IMR-90 (cell line): ENCODE data around the gene ZSCAN31.

Experiments used
- BHLHE40 ChIP-seq: fragments of 150-350 bp; IDR thresholded peaks from 2 replicates; pipeline ENCODE4 v1.6.1; 2016; ENCODE audit warnings: mild to moderate bottlenecking, low read depth, low read length
- CEBPB ChIP-seq: IDR thresholded peaks from 2 replicates; pipeline ENCODE4 v1.6.1; 2012; ENCODE audit warnings: low read depth, low read length, improper control_type of control experiment
- CHD1 ChIP-seq: IDR thresholded peaks from 2 replicates; pipeline ENCODE4 v1.6.1; 2012; ENCODE audit warnings: low read depth, low read length, improper control_type of control experiment
- MAFK ChIP-seq: IDR thresholded peaks from 2 replicates; pipeline ENCODE4 v1.6.1; 2012; ENCODE audit warnings: low read depth, low read length, improper control_type of control experiment
- MAZ ChIP-seq: IDR thresholded peaks from 2 replicates; pipeline ENCODE4 v1.6.1; 2012; ENCODE audit warnings: low read depth, mild to moderate bottlenecking, low read length, improper control_type of control experiment, moderate library complexity, borderline replicate concordance
- MXI1 ChIP-seq: IDR thresholded peaks from 2 replicates; pipeline ENCODE4 v1.6.1; 2012; ENCODE audit warnings: low read depth, mild to moderate bottlenecking, low read length, moderate library complexity, borderline replicate concordance
- POLR2A ChIP-seq: IDR thresholded peaks from 2 replicates; pipeline ENCODE4 v1.6.1; 2012; ENCODE audit warnings: mild to moderate bottlenecking, low read depth, low read length
- RAD21 ChIP-seq: IDR thresholded peaks from 2 replicates; pipeline ENCODE4 v1.6.1; 2012; ENCODE audit warnings: low read length, improper control_type of control experiment
- RCOR1 ChIP-seq: IDR thresholded peaks from 2 replicates; pipeline ENCODE4 v1.6.1; 2012; ENCODE audit warnings: mild to moderate bottlenecking, low read length, improper control_type of control experiment; ENCODE audit not compliant: insufficient replicate concordance
- RFX5 ChIP-seq: IDR thresholded peaks from 2 replicates; pipeline ENCODE4 v1.8.0; 2012; ENCODE audit warnings: low read depth, mild to moderate bottlenecking, low read length, moderate library complexity
- SMC3 ChIP-seq: fragments of 150-350 bp; IDR thresholded peaks from 2 replicates; pipeline ENCODE4 v1.6.1; 2016; ENCODE audit warnings: low read depth, mild to moderate bottlenecking, antibody characterized with exemption, low read length, moderate library complexity
- TF ChIP-seq, protein P1 (sequence below): conservative IDR thresholded peaks from 2 replicates; pipeline ENCODE4 v1.5.1; 2012; ENCODE audit warnings: mild to moderate bottlenecking, low read depth, low read length, improper control_type of control experiment
- TF ChIP-seq, protein P2 (sequence below): fragments of 150-350 bp; IDR thresholded peaks from 2 replicates; pipeline ENCODE4 v1.6.1; 2017; ENCODE audit warnings: mild to moderate bottlenecking, antibody characterized with exemption, low read length, low read depth
- TF ChIP-seq, protein P3 (sequence below): fragments of 150-350 bp; IDR thresholded peaks from 2 replicates; pipeline ENCODE4 v1.6.1; 2016; ENCODE audit warnings: low read depth, mild to moderate bottlenecking, low read length, moderate library complexity, borderline replicate concordance

GRCh38 chr6:28274888-28275287 is 61.1 kb downstream of the ZSCAN31 start:
- TF ChIP-seq, protein P1, sequence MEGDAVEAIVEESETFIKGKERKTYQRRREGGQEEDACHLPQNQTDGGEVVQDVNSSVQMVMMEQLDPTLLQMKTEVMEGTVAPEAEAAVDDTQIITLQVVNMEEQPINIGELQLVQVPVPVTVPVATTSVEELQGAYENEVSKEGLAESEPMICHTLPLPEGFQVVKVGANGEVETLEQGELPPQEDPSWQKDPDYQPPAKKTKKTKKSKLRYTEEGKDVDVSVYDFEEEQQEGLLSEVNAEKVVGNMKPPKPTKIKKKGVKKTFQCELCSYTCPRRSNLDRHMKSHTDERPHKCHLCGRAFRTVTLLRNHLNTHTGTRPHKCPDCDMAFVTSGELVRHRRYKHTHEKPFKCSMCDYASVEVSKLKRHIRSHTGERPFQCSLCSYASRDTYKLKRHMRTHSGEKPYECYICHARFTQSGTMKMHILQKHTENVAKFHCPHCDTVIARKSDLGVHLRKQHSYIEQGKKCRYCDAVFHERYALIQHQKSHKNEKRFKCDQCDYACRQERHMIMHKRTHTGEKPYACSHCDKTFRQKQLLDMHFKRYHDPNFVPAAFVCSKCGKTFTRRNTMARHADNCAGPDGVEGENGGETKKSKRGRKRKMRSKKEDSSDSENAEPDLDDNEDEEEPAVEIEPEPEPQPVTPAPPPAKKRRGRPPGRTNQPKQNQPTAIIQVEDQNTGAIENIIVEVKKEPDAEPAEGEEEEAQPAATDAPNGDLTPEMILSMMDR: no peak
- TF ChIP-seq CHD1: no peak
- TF ChIP-seq SMC3: no peak
- TF ChIP-seq RAD21: no peak
- TF ChIP-seq, protein P2, sequence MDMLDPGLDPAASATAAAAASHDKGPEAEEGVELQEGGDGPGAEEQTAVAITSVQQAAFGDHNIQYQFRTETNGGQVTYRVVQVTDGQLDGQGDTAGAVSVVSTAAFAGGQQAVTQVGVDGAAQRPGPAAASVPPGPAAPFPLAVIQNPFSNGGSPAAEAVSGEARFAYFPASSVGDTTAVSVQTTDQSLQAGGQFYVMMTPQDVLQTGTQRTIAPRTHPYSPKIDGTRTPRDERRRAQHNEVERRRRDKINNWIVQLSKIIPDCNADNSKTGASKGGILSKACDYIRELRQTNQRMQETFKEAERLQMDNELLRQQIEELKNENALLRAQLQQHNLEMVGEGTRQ: no peak
- TF ChIP-seq POLR2A: no peak
- no peak for TF ChIP-seq RFX5
- no peak for TF ChIP-seq MAZ
- no peak for TF ChIP-seq MXI1
- TF ChIP-seq, protein P3, sequence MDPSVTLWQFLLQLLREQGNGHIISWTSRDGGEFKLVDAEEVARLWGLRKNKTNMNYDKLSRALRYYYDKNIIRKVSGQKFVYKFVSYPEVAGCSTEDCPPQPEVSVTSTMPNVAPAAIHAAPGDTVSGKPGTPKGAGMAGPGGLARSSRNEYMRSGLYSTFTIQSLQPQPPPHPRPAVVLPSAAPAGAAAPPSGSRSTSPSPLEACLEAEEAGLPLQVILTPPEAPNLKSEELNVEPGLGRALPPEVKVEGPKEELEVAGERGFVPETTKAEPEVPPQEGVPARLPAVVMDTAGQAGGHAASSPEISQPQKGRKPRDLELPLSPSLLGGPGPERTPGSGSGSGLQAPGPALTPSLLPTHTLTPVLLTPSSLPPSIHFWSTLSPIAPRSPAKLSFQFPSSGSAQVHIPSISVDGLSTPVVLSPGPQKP: no peak
- TF ChIP-seq BHLHE40: no peak
- TF ChIP-seq MAFK: no peak
- no peak for TF ChIP-seq RCOR1
- no peak for TF ChIP-seq CEBPB
